K562 (cell line): ENCODE data around the gene VPS41. TPM values are rescaled to one million over a fixed set of nuclear protein-coding genes. Genes with fewer than 3 reads are reported as not detected.

Experiments
- ARHGAP35 ChIP-seq: fragments of 450-650 bp; IDR thresholded peaks from 2 replicates; pipeline ENCODE4 v1.6.1; 2018; ENCODE audit not compliant: partially characterized antibody
- BCOR ChIP-seq: fragments of 450-650 bp; IDR thresholded peaks from 2 replicates; pipeline ENCODE4 v1.6.1; 2016
- BRD4 ChIP-seq: fragments of 200-600 bp; sonication (generic); IDR thresholded peaks from 2 replicates; pipeline ENCODE4 v1.6.1; 2017; ENCODE audit warnings: inconsistent platforms
- CREB1 ChIP-seq, 2 experiments: sonication (generic) in 1 of 2; formaldehyde crosslinking in 1 of 2; IDR thresholded peaks; 2 replicates each; pipeline versions ENCODE4 v1.6.1 to v1.8.0; 2012 to 2022; ENCODE audit warnings: inconsistent platforms in 1 of 2, mild to moderate bottlenecking in 1 of 2, missing genetic modification reagents in 1 of 2, moderate library complexity in 1 of 2
- CREM ChIP-seq: IDR thresholded peaks from 2 replicates; pipeline ENCODE4 v1.6.1; 2014; ENCODE audit warnings: antibody characterized with exemption, low read depth
- ELF4 ChIP-seq: fragments of 450-650 bp; formaldehyde crosslinking; IDR thresholded peaks from 2 replicates; pipeline ENCODE4 v1.4.0; 2022; ENCODE audit warnings: missing genetic modification characterization
- GMEB1 ChIP-seq: fragments of 250-450 bp; sonication (Bioruptor Pico); IDR thresholded peaks from 2 replicates; pipeline ENCODE4 v1.4.0; 2020; ENCODE audit warnings: mild to moderate bottlenecking
- JUND ChIP-seq, 2 experiments: IDR thresholded peaks; 2 replicates in 1 of 2; 3 replicates in 1 of 2; pipeline ENCODE4 v1.6.1; 2011; ENCODE audit warnings: borderline replicate concordance in 2 of 2, low read depth in 2 of 2, low read length in 2 of 2, improper control_type of control experiment in 1 of 2, missing biosample characterization in 1 of 2, missing genetic modification characterization in 1 of 2, missing genetic modification reagents in 1 of 2
- KLF13 ChIP-seq: fragments of 450-650 bp; IDR thresholded peaks from 2 replicates; pipeline ENCODE4 v1.6.1; 2016; ENCODE audit warnings: missing genetic modification characterization, low read depth, mild to moderate bottlenecking, missing compliant biosample characterization, moderate library complexity, borderline replicate concordance
- MYC ChIP-seq, 2 experiments: fragments of 250-450 bp in 1 of 2; sonication (Bioruptor Pico) in 1 of 2; IDR thresholded peaks; 2 replicates each; pipeline versions ENCODE4 v1.5.1 to v1.6.1; 2012 to 2021; ENCODE audit warnings: low read depth in 2 of 2, borderline replicate concordance in 1 of 2, improper control_type of control experiment in 1 of 2, low read length in 1 of 2, mild to moderate bottlenecking in 1 of 2, moderate library complexity in 1 of 2
- RBM39 ChIP-seq: fragments of 200-400 bp; formaldehyde crosslinking; optimal IDR thresholded peaks from 2 replicates; pipeline ENCODE3; 2018; ENCODE audit warnings: low read depth, low read length
- SETDB1 ChIP-seq: IDR thresholded peaks from one replicate; pipeline ENCODE4 v1.6.1; 2012; ENCODE audit warnings: low read length, control low read depth, inconsistent platforms
- SNAPC5 ChIP-seq: fragments of 250-450 bp; sonication (Bioruptor Pico); IDR thresholded peaks from 2 replicates; pipeline ENCODE4 v1.8.0; 2021; ENCODE audit warnings: moderate library complexity, mild to moderate bottlenecking, inconsistent platforms
- SP2 ChIP-seq: IDR thresholded peaks from 2 replicates; pipeline ENCODE4 v1.6.1; 2011; ENCODE audit warnings: mild to moderate bottlenecking, low read depth, low read length, moderate library complexity; ENCODE audit not compliant: poor library complexity, severe bottlenecking; ENCODE audit errors: extremely low read depth
- SRSF7 ChIP-seq: fragments of 200-400 bp; formaldehyde crosslinking; optimal IDR thresholded peaks from 2 replicates; pipeline ENCODE3; 2017; ENCODE audit warnings: mild to moderate bottlenecking, low read depth, low read length
- ZC3H11A ChIP-seq: IDR thresholded peaks from 2 replicates; pipeline ENCODE4 v1.6.1; 2012; ENCODE audit warnings: low read depth, low read length, improper control_type of control experiment
- ZNF124 ChIP-seq: sonication (generic); formaldehyde crosslinking; IDR thresholded peaks from 2 replicates; pipeline ENCODE4 v1.8.1; 2022; ENCODE audit warnings: missing genetic modification reagents
- ZNF3 ChIP-seq: fragments of 250-450 bp; sonication (Bioruptor Pico); IDR thresholded peaks from 2 replicates; pipeline ENCODE4 v1.5.0; 2021; ENCODE audit warnings: mild to moderate bottlenecking, moderate library complexity
- ZNF507 ChIP-seq: conservative IDR thresholded peaks from 2 replicates; pipeline ENCODE4 v1.6.1; 2017; ENCODE audit warnings: missing genetic modification characterization, missing compliant biosample characterization
- ZNF551 ChIP-seq: fragments of 250-450 bp; sonication (Bioruptor Pico); IDR thresholded peaks from 2 replicates; pipeline ENCODE4 v1.5.0; 2021; ENCODE audit warnings: mild to moderate bottlenecking, moderate library complexity
- ZNF561 ChIP-seq: fragments of 450-650 bp; formaldehyde crosslinking; conservative IDR thresholded peaks from 2 replicates; pipeline ENCODE4 v1.4.0; 2020; ENCODE audit warnings: mild to moderate bottlenecking, moderate library complexity
- polyA plus RNA-seq, 8 experiments: library from polyadenylated mRNA; depleted of rRNA in 4 of 8; stranded (reverse) in 5 of 8; unstranded in 3 of 8; fragments of >200 nt; fragmentation: Nextera tagmentation in 2 of 8; fragmentation: Illumina TruSeq in 1 of 8; extraction: Ambion mirVana in 2 of 8; extraction: Trizol in 1 of 8; gene quantifications; 2 replicates each; pipeline versions ENCODE4 v1.2.1 to v1.2.3, GENCODE V29; 2011 to 2014; ENCODE audit warnings: inconsistent platforms in 1 of 8, missing spikeins in 1 of 8
- total RNA-seq, 7 experiments: library from RNA; depleted of rRNA in 6 of 7; stranded (reverse); fragments of >200 nt in 6 of 7; fragmentation: Illumina TruSeq in 2 of 7; extraction: Trizol in 2 of 7; gene quantifications; 2 replicates each; pipeline versions ENCODE4 v1.2.1 to v1.2.3, GENCODE V29; 2011 to 2021; ENCODE audit warnings: low replicate concordance in 1 of 7
- TF ChIP-seq, protein P1 (sequence below): fragments of 450-650 bp; IDR thresholded peaks from 2 replicates; pipeline ENCODE4 v1.6.1; 2017; ENCODE audit warnings: antibody characterized with exemption
- TF ChIP-seq, protein P2 (sequence below): fragments of 450-650 bp; formaldehyde crosslinking; IDR thresholded peaks from 2 replicates; pipeline ENCODE4 v1.4.0; 2020; ENCODE audit warnings: mild to moderate bottlenecking, moderate library complexity

VPS41 gene
- total and polyA plus RNA-seq, 9 of the 15 experiments (the other 6 are each of a cell fraction or from before 2014, with no cell fraction given): 17.7 to 46.8 (median 32.1) TPM

GRCh38 chr7:38846280-38846679 lies 62.7 kb downstream of the VPS41 start (continued):
- TF ChIP-seq, protein P1, sequence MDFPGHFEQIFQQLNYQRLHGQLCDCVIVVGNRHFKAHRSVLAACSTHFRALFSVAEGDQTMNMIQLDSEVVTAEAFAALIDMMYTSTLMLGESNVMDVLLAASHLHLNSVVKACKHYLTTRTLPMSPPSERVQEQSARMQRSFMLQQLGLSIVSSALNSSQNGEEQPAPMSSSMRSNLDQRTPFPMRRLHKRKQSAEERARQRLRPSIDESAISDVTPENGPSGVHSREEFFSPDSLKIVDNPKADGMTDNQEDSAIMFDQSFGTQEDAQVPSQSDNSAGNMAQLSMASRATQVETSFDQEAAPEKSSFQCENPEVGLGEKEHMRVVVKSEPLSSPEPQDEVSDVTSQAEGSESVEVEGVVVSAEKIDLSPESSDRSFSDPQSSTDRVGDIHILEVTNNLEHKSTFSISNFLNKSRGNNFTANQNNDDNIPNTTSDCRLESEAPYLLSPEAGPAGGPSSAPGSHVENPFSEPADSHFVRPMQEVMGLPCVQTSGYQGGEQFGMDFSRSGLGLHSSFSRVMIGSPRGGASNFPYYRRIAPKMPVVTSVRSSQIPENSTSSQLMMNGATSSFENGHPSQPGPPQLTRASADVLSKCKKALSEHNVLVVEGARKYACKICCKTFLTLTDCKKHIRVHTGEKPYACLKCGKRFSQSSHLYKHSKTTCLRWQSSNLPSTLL: no peak
- TF ChIP-seq SNAPC5 (CRISPR knock-in tag): no peak
- TF ChIP-seq CREB1 (IDR thresholded peaks at IDR 0.05): no peak
- TF ChIP-seq CREB1 (CRISPR knock-in tag; IDR thresholded peaks at IDR 0.05): no peak; the same call in 1 of the 2 replicates
- no peak for TF ChIP-seq RBM39
- TF ChIP-seq SP2: no peak
- no peak for TF ChIP-seq BCOR
- no peak for TF ChIP-seq ZNF3
- no peak for TF ChIP-seq ZNF507 (tag)
- no peak for TF ChIP-seq ZNF551 (CRISPR knock-in tag)
- TF ChIP-seq SETDB1: no peak
- peak; percentile 96 for TF ChIP-seq JUND (IDR thresholded peaks at IDR 0.05; ENCODE audit: borderline replicate concordance, low read depth, low read length)
- peak; percentile 97 for TF ChIP-seq JUND (tag; IDR thresholded peaks at IDR 0.05; ENCODE audit: borderline replicate concordance, low read depth, low read length)
- no peak for TF ChIP-seq KLF13 (tag)
- no peak for TF ChIP-seq ELF4 (CRISPR knock-in tag)
- no peak for TF ChIP-seq ZNF561
- TF ChIP-seq, protein P2, sequence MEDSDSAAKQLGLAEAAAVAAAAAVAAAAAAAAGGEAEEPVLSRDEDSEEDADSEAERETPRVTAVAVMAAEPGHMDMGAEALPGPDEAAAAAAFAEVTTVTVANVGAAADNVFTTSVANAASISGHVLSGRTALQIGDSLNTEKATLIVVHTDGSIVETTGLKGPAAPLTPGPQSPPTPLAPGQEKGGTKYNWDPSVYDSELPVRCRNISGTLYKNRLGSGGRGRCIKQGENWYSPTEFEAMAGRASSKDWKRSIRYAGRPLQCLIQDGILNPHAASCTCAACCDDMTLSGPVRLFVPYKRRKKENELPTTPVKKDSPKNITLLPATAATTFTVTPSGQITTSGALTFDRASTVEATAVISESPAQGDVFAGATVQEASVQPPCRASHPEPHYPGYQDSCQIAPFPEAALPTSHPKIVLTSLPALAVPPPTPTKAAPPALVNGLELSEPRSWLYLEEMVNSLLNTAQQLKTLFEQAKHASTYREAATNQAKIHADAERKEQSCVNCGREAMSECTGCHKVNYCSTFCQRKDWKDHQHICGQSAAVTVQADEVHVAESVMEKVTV: no peak
- TF ChIP-seq ZNF124 (CRISPR knock-in tag): no peak
- peak; percentile 58 for TF ChIP-seq CREM
- no peak for TF ChIP-seq SRSF7
- no peak for TF ChIP-seq MYC (IDR thresholded peaks at IDR 0.05; ENCODE audit: low read depth, low read length)
- TF ChIP-seq MYC (CRISPR knock-in tag; IDR thresholded peaks at IDR 0.05; ENCODE audit: borderline replicate concordance, low read depth): no peak
- no peak for TF ChIP-seq ZC3H11A
- no peak for TF ChIP-seq ARHGAP35
- no peak for TF ChIP-seq GMEB1 (CRISPR knock-in tag)
- TF ChIP-seq BRD4: no peak
